ENCODE data around the gene SLC8A1.

DNA sequence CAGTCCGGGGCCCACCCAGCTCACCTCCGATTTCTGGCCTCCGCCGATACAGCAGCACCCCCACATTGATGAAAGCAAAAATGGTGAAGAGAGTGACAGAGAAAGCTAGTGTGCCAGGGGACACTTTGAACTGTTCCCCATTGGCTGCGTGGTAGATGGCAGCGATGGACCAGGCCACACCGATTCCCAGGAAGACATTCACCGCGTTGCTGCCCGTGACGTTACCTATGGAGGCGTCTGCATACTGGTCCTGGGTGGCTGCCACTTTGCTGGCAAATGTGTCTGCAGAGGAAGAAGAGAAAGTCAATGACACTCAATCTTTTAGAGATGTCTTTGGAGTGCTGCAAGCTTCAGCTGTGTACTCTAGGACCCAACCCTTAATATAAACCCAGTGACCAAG is 336.5 kb downstream of the SLC8A1 start:
- TF ChIP-seq ZBED1 (IDR thresholded peaks at IDR 0.05; ENCODE audit: borderline replicate concordance) (no peak), POLR2A (IDR thresholded peaks at IDR 0.05; ENCODE audit: low read depth, low read length) (no peak), EP300 (IDR thresholded peaks at IDR 0.05; ENCODE audit: borderline replicate concordance in 1 of 2, control insufficient read depth in 1 of 2, low read depth in 2 of 2, low read length in 2 of 2) (no peak), GABPA (IDR thresholded peaks at IDR 0.05; ENCODE audit: low read depth) (no peak), EGR1 (IDR thresholded peaks at IDR 0.05; ENCODE audit: borderline replicate concordance in 1 of 2, low read depth in 2 of 2, low read length in 2 of 2) (no peak)

Measured in GM12878 (cell line).